ENCODE results near the gene ZBTB20.

The ZBTB20 gene

GRCh38 chr3:114585687-114586086 lies 561.4 kb downstream of the ZBTB20 start:
- 0 out of 2 replicates have a peak, but pooled peaks cover 8% of the 10 kb centered on the region for H3K4me1 ChIP-seq (ENCODE audit: insufficient read depth, low read length)
- WGBS, result 89% methylated on average over 4 of the region's 4 CpGs
- no peak overlapping the region for H3K27ac ChIP-seq (ENCODE audit: low read depth, low read length)
- H3K36me3 ChIP-seq (ENCODE audit: insufficient read depth, low read length), result no peaks in the 10 kb centered on the region
- no peak overlapping the region for H3K4me3 ChIP-seq (ENCODE audit: low read length)
- H3K27me3 ChIP-seq (ENCODE audit: insufficient read depth, low read length), result no peaks in the 10 kb centered on the region
- no peak overlapping the region for H3K9ac ChIP-seq (ENCODE audit: low read depth, low read length)
- no peaks in the 10 kb centered on the region for H3K9me3 ChIP-seq (ENCODE audit: insufficient read depth, low read depth, low read length)

GRCh38 chr3:114584734-114585371 lies 562.2 kb downstream of the ZBTB20 start:
- Histone ChIP-seq H3K4me3 (ENCODE audit: low read length) (no peak overlapping the region), H3K27me3 (ENCODE audit: insufficient read depth, low read length) (no peaks in the 10 kb centered on the region), H3K27ac (ENCODE audit: low read depth, low read length) (no peak overlapping the region), H3K9me3 (ENCODE audit: insufficient read depth, low read depth, low read length) (no peaks in the 10 kb centered on the region), H3K4me1 (ENCODE audit: insufficient read depth, low read length) (0 out of 2 replicates have a peak, but pooled peaks cover 8% of the 10 kb centered on the region), H3K36me3 (ENCODE audit: insufficient read depth, low read length) (no peaks in the 10 kb centered on the region), H3K9ac (ENCODE audit: low read depth, low read length) (no peak overlapping the region)
- 93% methylated on average over 6 of the region's 6 CpGs for WGBS

GRCh38 chr3:114582929-114583328 lies 564.2 kb downstream of the ZBTB20 start:
- no peaks in the 10 kb centered on the region for H3K27me3 ChIP-seq (ENCODE audit: insufficient read depth, low read length)
- no peak overlapping the region for H3K27ac ChIP-seq (ENCODE audit: low read depth, low read length)
- 80% methylated on average over 1 of the region's 2 CpGs for WGBS
- no peak overlapping the region for H3K4me3 ChIP-seq (ENCODE audit: low read length)
- H3K9me3 ChIP-seq (ENCODE audit: insufficient read depth, low read depth, low read length), result no peaks in the 10 kb centered on the region
- H3K36me3 ChIP-seq (ENCODE audit: insufficient read depth, low read length), result no peaks in the 10 kb centered on the region
- H3K4me1 ChIP-seq (ENCODE audit: insufficient read depth, low read length), result 0 out of 2 replicates have a peak, but pooled peaks cover 8% of the 10 kb centered on the region
- no peak overlapping the region for H3K9ac ChIP-seq (ENCODE audit: low read depth, low read length)

GRCh38 chr3:114572364-114573062 lies 574.6 kb downstream of the ZBTB20 start:
- no peaks in the 10 kb centered on the region for H3K36me3 ChIP-seq (ENCODE audit: insufficient read depth, low read length)
- H3K27me3 ChIP-seq (ENCODE audit: insufficient read depth, low read length), result no peaks in the 10 kb centered on the region
- H3K9ac ChIP-seq (ENCODE audit: low read depth, low read length), result no peak overlapping the region
- peaks cover 12% of the 10 kb centered on the region; the same call in 1 of the 2 replicates for H3K4me1 ChIP-seq (ENCODE audit: insufficient read depth, low read length)
- no peak overlapping the region for H3K4me3 ChIP-seq (ENCODE audit: low read length)
- H3K9me3 ChIP-seq (ENCODE audit: insufficient read depth, low read depth, low read length), result no peaks in the 10 kb centered on the region
- 98% methylated on average over 2 of the region's 3 CpGs for WGBS
- H3K27ac ChIP-seq (ENCODE audit: low read depth, low read length), result no peak overlapping the region

- Histone ChIP-seq H3K4me3 (ENCODE audit: low read length) (no peak overlapping the region), H3K27me3 (ENCODE audit: insufficient read depth, low read length) (no peaks in the 10 kb centered on the region), H3K9me3 (ENCODE audit: insufficient read depth, low read depth, low read length) (no peaks in the 10 kb centered on the region), H3K27ac (ENCODE audit: low read depth, low read length) (no peak overlapping the region), H3K36me3 (ENCODE audit: insufficient read depth, low read length) (no peaks in the 10 kb centered on the region), H3K9ac (ENCODE audit: low read depth, low read length) (no peak overlapping the region), H3K4me1 (ENCODE audit: insufficient read depth, low read length) (peaks cover 15% of the 10 kb centered on the region)
- 76% methylated on average over 3 of the region's 3 CpGs for WGBS
Measured at GRCh38 chr3:114571363-114571762, 575.7 kb downstream of the ZBTB20 start.

GRCh38 chr3:114569186-114569585 lies 577.9 kb downstream of the ZBTB20 start:
- Histone ChIP-seq H3K9me3 (ENCODE audit: insufficient read depth, low read depth, low read length) (no peaks in the 10 kb centered on the region), H3K27me3 (ENCODE audit: insufficient read depth, low read length) (no peaks in the 10 kb centered on the region), H3K4me3 (ENCODE audit: low read length) (no peak overlapping the region), H3K27ac (ENCODE audit: low read depth, low read length) (no peak overlapping the region), H3K9ac (ENCODE audit: low read depth, low read length) (no peak overlapping the region), H3K36me3 (ENCODE audit: insufficient read depth, low read length) (no peaks in the 10 kb centered on the region), H3K4me1 (ENCODE audit: insufficient read depth, low read length) (peaks cover 25% of the 10 kb centered on the region)
- 94% methylated on average over 2 of the region's 2 CpGs for WGBS

- Histone ChIP-seq H3K4me3 (ENCODE audit: low read length) (no peak overlapping the region), H3K9me3 (ENCODE audit: insufficient read depth, low read depth, low read length) (no peaks in the 10 kb centered on the region), H3K4me1 (ENCODE audit: insufficient read depth, low read length) (peaks cover 25% of the 10 kb centered on the region), H3K27ac (ENCODE audit: low read depth, low read length) (no peak overlapping the region), H3K27me3 (ENCODE audit: insufficient read depth, low read length) (no peaks in the 10 kb centered on the region), H3K36me3 (ENCODE audit: insufficient read depth, low read length) (no peaks in the 10 kb centered on the region), H3K9ac (ENCODE audit: low read depth, low read length) (no peak overlapping the region)
- WGBS, result 86% methylated on average over 2 of the region's 2 CpGs
Measured at GRCh38 chr3:114567771-114568170, 579.3 kb downstream of the ZBTB20 start.

- H3K4me1 ChIP-seq (ENCODE audit: insufficient read depth, low read length), result peaks cover 23% of the 10 kb centered on the region
- no peaks in the 10 kb centered on the region for H3K27me3 ChIP-seq (ENCODE audit: insufficient read depth, low read length)
- H3K9me3 ChIP-seq (ENCODE audit: insufficient read depth, low read depth, low read length), result no peaks in the 10 kb centered on the region
- no peak overlapping the region for H3K4me3 ChIP-seq (ENCODE audit: low read length)
- H3K36me3 ChIP-seq (ENCODE audit: insufficient read depth, low read length), result no peaks in the 10 kb centered on the region
- H3K27ac ChIP-seq (ENCODE audit: low read depth, low read length), result no peak overlapping the region
- H3K9ac ChIP-seq (ENCODE audit: low read depth, low read length), result no peak overlapping the region
Measured at GRCh38 chr3:114566767-114567166, 580.3 kb downstream of the ZBTB20 start.

- WGBS, result 72% methylated on average over 5 of the region's 5 CpGs
- no peak overlapping the region; the same call in 1 of the 2 replicates for H3K27ac ChIP-seq (ENCODE audit: low read depth, low read length)
- no peak overlapping the region for H3K9ac ChIP-seq (ENCODE audit: low read depth, low read length)
- H3K4me3 ChIP-seq (ENCODE audit: low read length), result no peak overlapping the region
- H3K9me3 ChIP-seq (ENCODE audit: insufficient read depth, low read depth, low read length), result no peaks in the 10 kb centered on the region
- H3K4me1 ChIP-seq (ENCODE audit: insufficient read depth, low read length), result peaks cover 18% of the 10 kb centered on the region
- no peaks in the 10 kb centered on the region for H3K36me3 ChIP-seq (ENCODE audit: insufficient read depth, low read length)
- no peaks in the 10 kb centered on the region for H3K27me3 ChIP-seq (ENCODE audit: insufficient read depth, low read length)
Measured at GRCh38 chr3:114566162-114566755, 580.8 kb downstream of the ZBTB20 start.

GRCh38 chr3:114565216-114565615 lies 581.9 kb downstream of the ZBTB20 start:
- Histone ChIP-seq H3K4me1 (ENCODE audit: insufficient read depth, low read length) (peaks cover 13% of the 10 kb centered on the region), H3K27ac (ENCODE audit: low read depth, low read length) (no peak overlapping the region), H3K4me3 (ENCODE audit: low read length) (no peak overlapping the region), H3K36me3 (ENCODE audit: insufficient read depth, low read length) (no peaks in the 10 kb centered on the region), H3K9ac (ENCODE audit: low read depth, low read length) (no peak overlapping the region), H3K9me3 (ENCODE audit: insufficient read depth, low read depth, low read length) (no peaks in the 10 kb centered on the region), H3K27me3 (ENCODE audit: insufficient read depth, low read length) (no peaks in the 10 kb centered on the region)
- 95% methylated on average over 8 of the region's 8 CpGs for WGBS

- no peak overlapping the region for H3K9ac ChIP-seq (ENCODE audit: low read depth, low read length)
- no peak overlapping the region for H3K4me3 ChIP-seq (ENCODE audit: low read length)
- no peaks in the 10 kb centered on the region for H3K27me3 ChIP-seq (ENCODE audit: insufficient read depth, low read length)
- H3K27ac ChIP-seq (ENCODE audit: low read depth, low read length), result no peak overlapping the region
- WGBS, result 96% methylated on average over 2 of the region's 2 CpGs
- H3K4me1 ChIP-seq (ENCODE audit: insufficient read depth, low read length), result peaks cover 13% of the 10 kb centered on the region
- H3K9me3 ChIP-seq (ENCODE audit: insufficient read depth, low read depth, low read length), result no peaks in the 10 kb centered on the region
- no peaks in the 10 kb centered on the region for H3K36me3 ChIP-seq (ENCODE audit: insufficient read depth, low read length)
Measured at GRCh38 chr3:114563720-114564119, 583.4 kb downstream of the ZBTB20 start.
